Vein endothelial cell (primary cell): Measurements from ENCODE around the gene CCNJ. TPM values are rescaled to one million over a fixed set of nuclear protein-coding genes. Genes with fewer than 3 reads are reported as not detected.

Experiments used
- small RNA-seq: library from RNA; depleted of rRNA; stranded (forward); fragments of <200 nt; gene quantifications from one replicate; pipeline ENCODE3, GENCODE V24; 2012
- total RNA-seq: library from RNA; depleted of rRNA; stranded (reverse); fragments of >200 nt; gene quantifications from 2 replicates; pipeline ENCODE4 v1.2.3, GENCODE V29; 2012

The CCNJ gene
- 32.0 and 32.6 TPM in 2 replicates for total RNA-seq

GRCh38 chr10:96043033-96043892 is at the start of gene CCNJ:
TSS of gene CCNJ (plus strand) at chr10:96043583. CDS start at chr10:96044394, 811 bp downstream.

Small RNA genes lying within 50 kb of the gene (small RNA-seq; reads per million reads assigned to genes)
- gene MIR3157: 0.37 reads per million, percentile 18 among the genes with 10 or more reads in this experiment

Other genes starting within 250 kb of the CCNJ start
- gene CC2D2B, start 135.6 kb upstream of the CCNJ start, total RNA-seq: 0.86 and 1.3 TPM in 2 replicates
- gene ZNF518A, start 86.7 kb downstream of the CCNJ start, total RNA-seq: 13.7 and 14.7 TPM in 2 replicates
- gene BLNK, start 228.0 kb downstream of the CCNJ start, total RNA-seq: not detected in 2 replicates